SH-SY5Y (cell line): Measurements from ENCODE around the gene CHDH.
A peak's percentile ranks its signal among the peaks of the same experiment; 100 is the strongest.

ENCODE experiments used
- GATA2 ChIP-seq: IDR thresholded peaks from 2 replicates; pipeline ENCODE4 v1.6.1; 2011; ENCODE audit warnings: mild to moderate bottlenecking, low read depth, low read length
- GATA3 ChIP-seq: IDR thresholded peaks from 2 replicates; pipeline ENCODE4 v1.6.1; 2011; ENCODE audit warnings: low read depth, mild to moderate bottlenecking, low read length, moderate library complexity

Gene CHDH

DNA sequence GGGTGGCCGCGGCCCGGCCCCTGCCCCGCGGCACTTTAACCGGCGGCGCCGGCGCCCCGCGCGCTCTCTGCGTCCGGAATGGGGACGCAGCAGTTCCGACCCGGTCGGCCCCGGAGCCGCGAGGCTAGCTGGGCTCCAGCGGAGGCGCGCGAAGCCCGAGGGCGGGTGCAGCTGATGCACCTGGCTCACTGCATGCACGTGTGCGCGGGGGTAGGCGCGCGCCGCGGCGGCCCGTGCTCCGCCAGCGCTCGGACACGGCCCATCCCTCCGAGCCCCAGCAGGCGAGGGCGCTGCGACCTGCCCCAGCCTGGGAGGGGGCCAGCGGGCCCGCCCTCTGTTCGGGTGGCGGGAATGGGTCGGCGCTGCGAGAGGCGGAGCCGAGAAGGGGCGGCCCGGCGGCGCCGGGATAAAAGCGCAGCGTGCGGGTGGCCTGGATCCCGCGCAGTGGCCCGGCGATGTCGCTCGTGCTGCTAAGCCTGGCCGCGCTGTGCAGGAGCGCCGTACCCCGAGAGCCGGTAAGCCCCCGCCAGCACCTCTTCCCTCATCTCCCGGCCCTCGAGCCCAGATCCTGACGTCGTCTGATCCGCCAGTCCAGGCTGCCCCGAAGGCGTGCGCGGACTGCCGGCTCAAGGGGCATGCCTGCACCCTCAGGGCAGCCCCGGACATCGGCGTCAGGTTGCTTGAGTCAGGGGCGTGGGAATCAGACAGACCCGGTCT, at the start of gene CHDH, which contains the start of gene IL17RB:
Gene CHDH (minus strand): TSS at position 286 of the 717 bp plus-strand sequence. CDS start 22,411 bp downstream, outside the sequence.
Gene IL17RB (plus strand): TSS at position 435 of the 717 bp plus-strand sequence. CDS start 21 bp downstream, at position 456.
- no peak for TF ChIP-seq GATA2

- TF ChIP-seq GATA3 (no peak), GATA2 (no peak)
These were observed 46.0 kb upstream of the CHDH start for GRCh38 chr3:53892286-53892637.

DNA sequence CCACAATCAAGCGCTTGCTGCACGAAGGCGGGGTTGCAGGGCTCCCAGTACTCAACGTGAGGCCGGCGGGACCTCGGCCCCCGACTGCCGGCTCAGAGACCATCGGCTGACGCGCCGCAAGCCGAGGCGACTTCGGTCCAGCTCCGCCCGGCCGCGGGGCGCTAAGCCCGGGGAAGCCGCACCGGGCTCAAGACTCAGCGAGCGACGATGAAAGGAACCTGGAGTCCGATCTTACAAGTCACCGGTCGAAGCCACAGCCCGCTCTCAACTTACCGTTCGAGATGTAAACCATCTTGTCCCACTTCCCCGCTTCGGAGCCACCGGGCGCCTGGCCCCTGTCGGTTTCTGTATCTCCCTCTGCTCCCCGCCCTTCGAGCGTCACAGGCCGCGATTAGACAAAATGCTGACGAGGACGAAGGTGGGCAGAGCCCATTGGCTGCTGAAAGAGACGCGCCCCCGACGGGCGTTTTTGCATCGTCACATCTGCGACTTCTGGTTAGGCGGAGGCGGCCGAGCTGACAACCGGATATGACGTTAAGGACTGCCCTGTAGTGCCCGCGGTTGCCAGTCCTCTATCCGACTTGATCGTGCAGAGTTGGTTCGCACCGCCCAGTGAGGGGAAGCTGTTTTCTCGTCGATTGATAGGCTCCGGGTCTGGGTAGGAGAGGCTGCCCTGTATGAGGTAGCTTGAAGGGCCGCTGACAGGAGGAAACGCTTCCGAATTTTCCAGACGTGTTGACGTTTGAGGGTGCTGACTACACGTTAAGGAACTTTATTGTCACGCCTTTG, 45.5 kb upstream of the CHDH start, which contains the start of gene SELENOK:
Gene SELENOK (minus strand): TSS at position 363 of the 789 bp plus-strand sequence.
- TF ChIP-seq GATA3 = no peak
- peak; percentile 44; the same call in 1 of the 2 replicates for TF ChIP-seq GATA2

DNA sequence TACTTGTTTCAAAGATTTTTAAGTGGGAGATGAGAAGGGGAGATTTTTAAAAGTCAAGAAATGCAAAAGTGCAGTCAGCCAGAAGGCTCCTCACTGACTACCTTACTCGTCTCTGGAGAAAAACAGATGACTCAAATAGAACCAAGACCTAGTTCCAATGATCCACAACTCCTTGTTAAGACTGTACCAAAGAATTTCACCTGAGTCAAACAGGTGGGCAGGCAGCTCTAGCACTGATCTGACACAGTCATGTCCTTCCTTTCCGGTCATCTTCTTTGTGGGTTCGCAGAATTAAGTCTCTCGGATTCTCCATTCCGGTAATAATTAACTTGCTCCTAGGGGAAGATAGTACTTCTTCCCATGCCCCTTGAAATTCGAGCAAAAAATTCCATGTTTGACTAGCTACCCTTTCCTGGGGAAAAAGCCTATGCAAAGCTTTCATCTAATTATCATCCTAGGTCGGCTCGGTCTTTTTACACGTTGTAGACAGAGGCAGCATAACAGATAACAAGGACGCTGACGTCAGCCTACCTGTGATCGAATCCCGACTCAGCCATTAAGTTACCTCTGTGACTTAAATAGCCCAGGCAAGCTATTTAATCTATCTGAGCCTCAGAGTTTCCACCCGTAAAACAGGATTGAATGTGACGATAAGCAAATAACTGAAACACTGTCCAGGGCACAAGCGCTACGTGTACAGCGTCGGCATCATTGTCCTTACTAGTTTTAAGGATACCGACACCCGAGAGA, 44.7 kb upstream of the CHDH start:
- TF ChIP-seq GATA3 (no peak), GATA2 (no peak)

DNA sequence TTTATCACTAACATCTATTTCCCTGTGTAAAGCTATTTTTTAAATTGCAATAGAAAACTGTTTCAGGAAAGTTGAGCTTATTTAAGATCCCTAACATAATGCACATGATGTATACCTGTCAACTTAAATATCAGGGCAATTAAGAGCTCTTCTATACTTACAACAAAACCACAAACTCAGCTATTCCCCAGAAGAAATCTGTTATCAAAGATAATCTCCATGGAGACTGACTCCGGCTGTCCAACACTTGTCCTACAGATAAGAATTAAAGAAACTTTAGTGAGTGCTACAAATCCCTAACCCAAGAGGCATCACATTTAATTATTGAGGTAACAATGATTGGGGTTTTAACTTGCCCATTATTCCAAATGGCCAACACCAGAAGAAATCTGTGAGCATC, 42.0 kb upstream of the CHDH start:
- TF ChIP-seq GATA3 (no peak), GATA2 (no peak)

DNA sequence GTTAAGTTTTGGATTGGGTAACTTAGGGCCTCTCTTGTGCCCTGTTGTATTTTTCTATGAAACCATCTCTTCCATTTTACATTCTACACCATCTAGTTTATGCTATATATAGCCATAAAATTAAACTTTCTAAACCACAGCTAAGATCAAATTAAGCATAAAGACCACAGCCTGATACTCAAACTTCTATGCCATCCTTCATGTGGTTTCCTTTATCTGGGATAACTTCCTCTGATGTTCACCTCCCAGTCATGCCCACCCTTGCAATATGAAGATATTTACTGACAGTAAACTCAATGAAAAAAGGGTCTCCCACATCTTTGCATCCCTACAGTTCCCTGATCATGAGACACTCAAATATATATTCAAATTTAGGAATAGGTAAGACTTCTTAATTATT, 41.2 kb upstream of the CHDH start:
- TF ChIP-seq GATA2 (no peak), GATA3 (no peak)

- no peak for TF ChIP-seq GATA3
- no peak for TF ChIP-seq GATA2
These were observed 39.0 kb upstream of the CHDH start for GRCh38 chr3:53885239-53885638.

- TF ChIP-seq GATA3 (no peak), GATA2 (no peak)
These were observed 38.4 kb upstream of the CHDH start for GRCh38 chr3:53884623-53885022.

GRCh38 chr3:53883008-53883407, 36.8 kb upstream of the CHDH start:
- TF ChIP-seq GATA3 (no peak), GATA2 (no peak)

GRCh38 chr3:53881691-53882593, 35.7 kb upstream of the CHDH start, which contains the start of gene ACTR8:
ACTR8 (minus strand) TSS chr3:53882152; CDS start chr3:53882101, 51 bp downstream.
- TF ChIP-seq GATA3 = no peak
- TF ChIP-seq GATA2 = no peak

DNA sequence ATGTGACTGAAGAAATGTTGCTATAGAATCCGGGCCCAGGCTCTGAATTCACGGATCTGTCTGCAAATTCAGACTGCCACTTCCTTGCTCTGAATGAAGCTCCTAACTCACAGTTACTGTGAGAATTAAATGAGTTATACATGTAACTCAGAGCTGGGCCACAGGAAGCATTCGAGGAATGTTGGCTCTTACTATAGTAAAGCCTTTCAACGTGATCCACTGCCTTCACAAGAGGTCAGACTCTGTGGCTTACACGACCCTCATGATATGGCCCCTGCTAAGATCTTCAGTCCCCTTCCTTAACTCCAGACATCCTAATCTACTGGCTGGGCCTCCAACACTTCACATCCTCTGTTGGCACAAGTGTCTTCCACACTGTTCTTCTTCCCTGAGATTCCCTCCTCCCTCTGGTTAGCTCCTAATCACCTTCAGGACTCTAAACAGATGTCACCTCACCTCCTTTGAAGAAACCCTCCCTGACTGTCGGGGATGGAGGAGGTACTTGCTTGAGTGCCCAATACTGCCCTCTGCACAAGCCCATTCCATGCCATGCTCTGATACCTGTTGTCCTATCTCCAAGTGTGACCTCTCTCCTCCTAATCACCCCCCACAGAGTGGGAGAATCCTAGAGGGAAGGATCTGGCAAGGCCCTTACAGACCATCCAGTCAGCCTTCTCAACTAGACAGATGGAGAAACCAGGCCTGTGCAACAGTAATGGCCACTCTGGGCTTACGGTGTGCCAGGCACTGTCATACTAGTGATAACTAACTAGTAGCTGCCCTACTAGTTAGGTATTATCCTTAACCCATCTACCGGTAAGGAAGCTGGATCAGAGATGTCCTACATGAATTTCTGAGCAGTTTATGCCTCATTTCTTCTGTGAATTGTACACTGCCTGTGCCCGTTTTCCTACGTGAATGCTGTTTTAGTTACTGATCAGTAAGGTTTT, 34.5 kb upstream of the CHDH start:
- TF ChIP-seq GATA2 = no peak
- TF ChIP-seq GATA3 = no peak

DNA sequence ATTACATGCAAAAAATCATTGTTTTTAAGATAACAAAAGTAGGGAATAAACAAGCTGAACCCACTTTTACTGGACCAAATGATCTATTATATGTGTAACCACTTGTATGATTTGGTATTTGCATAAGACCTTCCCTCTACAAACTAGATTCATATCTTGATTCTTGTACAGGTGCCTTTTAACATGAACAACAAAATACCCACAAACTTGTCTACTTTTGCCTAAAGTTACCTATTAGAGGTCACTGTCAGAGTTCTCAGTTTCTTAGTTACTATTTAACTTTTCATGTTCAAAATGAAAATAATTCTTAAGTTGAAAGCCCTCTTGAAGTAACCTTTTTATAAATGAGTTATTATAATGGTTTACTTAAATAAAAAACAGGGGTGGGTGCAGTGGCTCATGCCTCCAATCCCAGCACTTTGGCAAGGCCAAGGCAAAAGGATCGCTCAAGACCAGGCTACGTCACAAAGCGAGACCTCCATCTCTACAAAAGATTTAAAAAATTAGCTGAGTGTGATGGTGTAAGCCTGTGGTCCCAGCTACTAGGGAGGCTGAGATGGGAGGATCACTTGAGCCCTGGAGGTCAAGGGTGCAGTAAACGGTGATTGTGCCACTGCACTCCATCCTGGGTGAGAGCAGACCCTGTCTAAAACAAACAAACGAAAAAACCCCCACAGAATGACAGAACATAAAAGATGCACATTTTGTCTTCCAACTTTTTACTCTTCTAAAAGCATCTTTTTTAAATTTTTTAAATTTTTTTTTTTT, 19.7 kb upstream of the CHDH start:
- TF ChIP-seq GATA3 = no peak
- no peak for TF ChIP-seq GATA2
